GM19455 (cell line): ENCODE data around the gene CDX2.

Source experiments
- ATAC-seq: cut with Tn5 transposase; IDR thresholded peaks from one replicate; pipeline ENCODE4 v1.9.1; 2021; ENCODE audit not compliant: unreplicated experiment

Gene CDX2

GRCh38 chr13:27933118-27933517, 36.0 kb downstream of the CDX2 start:
- no peak for ATAC-seq

DNA sequence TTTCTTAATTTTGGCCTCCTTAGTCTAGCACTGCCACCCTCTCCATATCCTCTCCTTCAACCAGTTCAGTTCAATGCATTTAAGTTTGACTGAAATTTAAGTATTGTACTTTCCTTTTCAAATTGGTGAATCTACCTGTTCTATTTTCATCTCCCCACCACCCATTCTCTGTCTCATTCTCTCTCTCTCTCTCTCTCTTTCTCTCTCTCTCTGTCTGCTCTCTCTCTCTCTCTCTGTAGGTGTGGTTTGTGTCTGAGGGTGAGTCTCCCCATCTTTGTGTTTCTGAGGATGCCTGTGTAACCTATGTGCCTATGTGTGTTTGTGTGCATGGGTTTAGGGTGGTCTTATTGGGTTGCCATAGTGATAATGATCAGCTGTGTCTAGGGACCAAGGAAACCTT, 39.2 kb downstream of the CDX2 start:
- no peak for ATAC-seq

GRCh38 chr13:27928805-27929753, 40.0 kb downstream of the CDX2 start:
- no peak for ATAC-seq

DNA sequence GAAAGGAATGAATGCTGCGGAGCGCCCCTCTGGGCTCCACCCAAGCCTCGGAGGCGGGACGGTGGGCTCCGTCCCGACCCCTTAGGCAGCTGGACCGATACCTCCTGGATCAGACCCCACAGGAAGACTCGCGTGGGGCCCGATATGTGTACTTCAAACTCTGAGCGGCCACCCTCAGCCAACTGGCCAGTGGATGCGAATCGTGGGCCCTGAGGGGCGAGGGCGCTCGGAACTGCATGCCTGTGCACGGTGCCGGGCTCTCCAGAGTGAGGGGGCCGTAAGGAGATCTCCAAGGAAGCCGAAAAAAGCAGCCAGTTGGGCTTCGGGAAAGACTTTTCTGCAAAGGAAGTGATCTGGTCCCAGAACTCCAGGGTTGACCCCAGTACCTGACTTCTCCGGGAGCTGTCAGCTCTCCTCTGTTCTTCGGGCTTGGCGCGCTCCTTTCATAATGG, 40.7 kb downstream of the CDX2 start:
- no peak for ATAC-seq

DNA sequence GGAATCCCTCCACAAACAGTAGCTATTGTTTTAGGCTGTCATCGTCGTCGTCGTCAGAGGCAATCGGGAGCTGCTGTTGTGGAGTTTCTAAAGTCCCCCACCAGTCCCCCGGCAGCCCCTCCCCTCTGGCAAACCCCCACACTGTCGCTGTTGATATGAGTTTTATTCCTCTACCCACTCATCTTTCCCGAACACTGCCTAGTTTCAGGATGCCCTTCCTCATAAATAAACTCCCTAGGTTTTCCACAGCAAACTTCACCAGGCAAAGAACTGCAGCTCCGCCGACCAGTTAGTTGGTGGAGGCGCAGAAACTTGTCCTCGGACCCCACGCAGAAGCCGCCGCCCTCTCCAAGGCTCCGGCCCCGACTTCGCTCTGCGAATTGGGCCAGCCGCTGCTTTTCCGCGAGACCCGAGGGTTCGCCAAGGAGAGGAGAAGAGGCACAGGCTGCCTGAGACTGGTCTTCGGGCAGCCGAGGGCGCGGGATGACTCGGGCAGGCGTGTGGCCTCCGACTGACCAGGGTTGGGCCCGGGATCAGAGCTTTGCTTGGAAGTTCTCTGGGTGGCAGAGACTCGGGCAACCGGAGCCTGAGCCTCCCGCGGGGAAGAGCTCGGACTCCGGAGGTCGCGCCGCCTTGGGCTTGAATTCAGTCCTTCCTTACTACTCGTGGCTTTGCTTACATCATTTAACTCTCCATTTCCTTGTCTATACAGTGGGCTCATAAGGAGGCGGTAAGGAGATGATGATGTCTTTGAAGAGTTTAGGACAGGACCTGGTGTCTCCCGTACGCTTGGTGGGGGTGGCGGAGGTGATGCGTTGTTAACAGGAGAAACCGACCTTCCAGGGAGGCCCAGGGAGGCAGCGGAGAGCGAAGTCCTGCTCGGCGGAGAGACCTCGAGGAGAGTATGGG, 41.4 kb downstream of the CDX2 start:
- no peak for ATAC-seq

- no peak for ATAC-seq
Observed at GRCh38 chr13:27926644-27927434, 42.3 kb downstream of the CDX2 start.

DNA sequence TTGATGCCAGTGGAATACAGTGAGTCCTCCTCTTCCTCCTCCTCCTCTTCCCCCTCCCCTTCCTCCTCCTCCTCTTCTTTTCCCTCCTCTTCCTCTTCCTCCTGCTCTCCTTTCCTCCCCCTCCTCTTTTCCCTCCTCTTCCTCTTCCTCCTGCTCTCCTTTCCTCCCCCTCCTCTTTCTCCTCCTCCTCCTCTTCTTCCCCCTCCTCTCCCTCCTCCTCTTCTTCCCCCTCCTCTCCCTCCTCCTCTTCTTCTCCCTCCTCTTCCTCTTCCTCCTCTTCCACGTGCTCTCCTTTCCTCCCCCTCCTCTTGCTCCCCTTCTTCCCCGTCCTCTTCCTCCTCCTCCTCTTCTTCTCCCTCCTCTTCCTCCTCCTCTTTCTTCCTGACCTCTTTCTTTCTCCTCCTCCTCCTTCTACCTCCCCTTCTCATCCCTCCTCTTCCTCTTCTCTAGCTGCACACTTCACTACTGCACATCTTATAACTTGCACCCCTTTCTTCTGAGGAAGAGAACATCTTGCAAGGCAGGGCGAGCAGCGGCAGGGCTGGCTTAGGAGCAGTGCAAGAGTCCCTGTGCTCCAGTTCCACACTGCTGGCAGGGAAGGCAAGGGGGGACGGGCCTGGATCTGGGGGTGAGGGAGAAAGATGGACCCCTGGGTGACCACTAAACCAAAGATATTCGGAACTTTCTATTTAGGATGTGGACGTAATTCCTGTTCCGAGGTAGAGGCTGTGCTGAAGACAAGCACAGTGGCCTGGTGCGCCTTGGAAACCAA, 43.7 kb downstream of the CDX2 start:
- ATAC-seq: no peak

DNA sequence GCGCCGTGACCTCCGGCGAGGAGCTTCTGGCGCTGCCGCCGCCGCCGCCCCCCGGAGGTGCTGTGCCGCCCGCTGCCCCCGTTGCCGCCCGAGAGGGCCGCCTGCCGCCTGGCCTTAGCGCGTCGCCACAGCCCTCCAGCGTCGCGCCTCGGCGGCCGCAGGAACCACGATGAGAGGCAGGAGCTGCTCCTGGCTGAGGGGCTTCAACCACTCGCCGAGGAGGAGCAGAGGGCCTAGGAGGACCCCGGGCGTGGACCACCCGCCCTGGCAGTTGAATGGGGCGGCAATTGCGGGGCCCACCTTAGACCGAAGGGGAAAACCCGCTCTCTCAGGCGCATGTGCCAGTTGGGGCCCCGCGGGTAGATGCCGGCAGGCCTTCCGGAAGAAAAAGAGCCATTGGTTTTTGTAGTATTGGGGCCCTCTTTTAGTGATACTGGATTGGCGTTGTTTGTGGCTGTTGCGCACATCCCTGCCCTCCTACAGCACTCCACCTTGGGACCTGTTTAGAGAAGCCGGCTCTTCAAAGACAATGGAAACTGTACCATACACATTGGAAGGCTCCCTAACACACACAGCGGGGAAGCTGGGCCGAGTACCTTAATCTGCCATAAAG, 44.5 kb downstream of the CDX2 start:
- ATAC-seq: no peak

GRCh38 chr13:27923794-27924528, 45.2 kb downstream of the CDX2 start:
- ATAC-seq: no peak

GRCh38 chr13:27922883-27923612, 46.1 kb downstream of the CDX2 start:
- ATAC-seq: no peak

DNA sequence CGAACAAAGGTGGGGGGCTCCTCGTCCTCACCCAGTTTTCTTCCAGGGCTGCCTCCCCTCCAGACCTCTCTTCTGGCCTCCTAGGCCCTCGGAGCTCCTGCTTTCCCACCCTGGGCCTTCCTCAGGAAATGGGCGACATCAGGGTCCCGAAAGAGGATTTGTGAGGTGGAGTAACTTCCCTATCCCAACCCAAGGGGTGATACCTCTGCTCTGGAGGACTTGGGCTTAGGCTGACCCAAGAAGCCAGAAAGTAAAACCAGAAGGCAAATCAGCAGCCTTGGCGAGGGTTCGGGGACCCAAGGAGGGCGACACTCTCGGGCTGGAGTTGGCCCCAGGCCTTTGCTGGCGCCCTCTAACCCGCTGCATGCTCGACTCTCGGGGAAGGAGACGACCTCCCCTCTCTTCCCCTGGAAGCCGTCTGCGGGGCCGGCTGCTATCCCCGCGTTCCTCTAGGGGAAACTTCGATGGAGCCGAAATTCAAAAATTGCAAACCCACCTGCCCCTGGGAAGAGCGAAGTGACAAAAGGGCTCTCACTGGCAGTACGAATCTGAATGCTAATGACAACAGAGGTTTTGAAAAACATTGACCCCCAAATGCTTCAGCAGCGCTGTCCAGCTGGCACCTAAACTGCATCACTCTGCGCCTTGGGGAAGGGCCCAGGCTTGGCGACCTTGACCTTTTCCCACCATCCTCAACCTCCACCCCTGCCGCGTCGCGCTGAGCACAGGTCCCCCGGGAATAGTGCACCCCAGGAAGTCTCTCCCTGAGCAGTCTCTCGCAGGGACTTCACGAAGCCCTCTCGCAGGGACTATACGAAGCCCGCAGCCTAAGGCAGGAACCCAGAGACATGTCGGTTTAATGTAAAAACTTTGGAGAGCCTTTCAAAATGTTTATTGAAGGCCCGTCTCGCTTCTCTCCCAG, 46.9 kb downstream of the CDX2 start:
- ATAC-seq: no peak

- ATAC-seq: no peak
Observed at GRCh38 chr13:27921421-27921960, 47.6 kb downstream of the CDX2 start.

DNA sequence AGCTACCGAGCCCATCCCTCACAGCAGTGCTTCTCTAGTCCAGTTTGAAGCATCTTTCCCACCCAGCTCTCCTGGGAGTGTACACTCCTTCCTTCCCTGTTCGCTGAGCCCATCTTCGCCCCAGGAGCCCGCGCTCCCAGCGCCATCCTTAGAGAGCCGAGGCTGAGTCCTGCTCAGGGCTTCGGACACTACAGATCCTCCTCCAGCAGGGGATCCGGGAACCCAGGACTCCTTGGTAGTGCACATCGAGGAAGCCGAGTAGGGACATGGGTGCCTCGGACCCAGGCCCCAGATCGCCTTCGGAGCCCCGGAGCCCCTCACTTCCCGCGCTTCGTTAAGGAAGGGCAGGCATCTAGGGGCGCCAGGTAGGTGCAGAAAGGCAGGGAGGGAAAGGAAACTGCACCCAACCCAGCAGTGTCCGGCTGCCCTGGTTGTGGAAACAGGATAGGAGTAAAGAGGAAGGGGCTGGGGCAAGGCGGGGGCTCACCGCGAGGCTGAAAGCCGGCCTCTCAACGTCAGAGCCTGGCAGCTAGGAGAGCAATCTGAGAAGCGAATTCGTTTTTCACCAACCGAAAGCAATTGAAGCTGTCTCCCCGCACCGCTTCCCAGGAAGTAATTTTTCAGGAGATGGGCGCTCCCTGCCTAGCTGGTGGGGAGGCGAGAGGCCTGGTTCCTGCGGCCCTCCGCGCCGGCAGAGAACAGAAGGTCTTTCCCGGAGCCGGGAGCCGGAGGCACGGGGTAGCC, 48.3 kb downstream of the CDX2 start:
- ATAC-seq: no peak

DNA sequence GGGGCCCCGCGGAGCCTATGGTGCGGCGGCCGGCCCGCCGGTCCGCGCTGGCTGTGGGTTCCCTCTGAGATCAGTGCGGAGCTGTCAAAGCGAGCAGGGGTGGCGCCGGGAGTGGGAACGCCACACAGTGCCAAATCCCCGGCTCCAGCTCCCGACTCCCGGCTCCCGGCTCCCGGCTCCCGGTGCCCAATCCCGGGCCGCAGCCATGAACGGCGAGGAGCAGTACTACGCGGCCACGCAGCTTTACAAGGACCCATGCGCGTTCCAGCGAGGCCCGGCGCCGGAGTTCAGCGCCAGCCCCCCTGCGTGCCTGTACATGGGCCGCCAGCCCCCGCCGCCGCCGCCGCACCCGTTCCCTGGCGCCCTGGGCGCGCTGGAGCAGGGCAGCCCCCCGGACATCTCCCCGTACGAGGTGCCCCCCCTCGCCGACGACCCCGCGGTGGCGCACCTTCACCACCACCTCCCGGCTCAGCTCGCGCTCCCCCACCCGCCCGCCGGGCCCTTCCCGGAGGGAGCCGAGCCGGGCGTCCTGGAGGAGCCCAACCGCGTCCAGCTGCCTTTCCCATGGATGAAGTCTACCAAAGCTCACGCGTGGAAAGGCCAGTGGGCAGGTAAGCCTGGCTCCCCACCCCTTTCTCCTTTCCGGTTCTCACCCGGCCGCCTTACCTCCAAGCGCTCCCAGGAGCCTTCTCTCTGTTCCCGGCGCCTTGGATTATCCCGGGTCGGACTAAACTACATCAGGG, 49.0 kb downstream of the CDX2 start, which contains the start of gene PDX1:
Gene PDX1, plus strand, starts transcription at position 67 of the 743 bp plus-strand sequence. Its CDS starts 139 bp downstream, at position 206.
- ATAC-seq: no peak

DNA sequence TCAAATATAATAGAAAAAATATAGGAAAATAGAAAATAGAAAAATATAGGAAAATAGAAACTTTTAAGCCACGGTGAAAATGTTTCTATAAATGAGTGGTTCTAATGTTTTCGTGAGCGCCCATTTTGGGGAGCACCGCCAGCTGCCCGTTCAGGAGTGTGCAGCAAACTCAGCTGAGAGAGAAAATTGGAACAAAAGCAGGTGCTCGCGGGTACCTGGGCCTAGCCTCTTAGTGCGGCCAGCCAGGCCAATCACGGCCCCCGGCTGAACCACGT, 49.5 kb downstream of the CDX2 start:
- ATAC-seq: no peak
